Astrocyte of the cerebellum (primary cell): Measurements from ENCODE around the gene SNRPA.

ENCODE experiments used
- DNase-seq: peaks from one replicate; pipeline ENCODE4 v3.0.0-alpha.2; 2011; ENCODE audit warnings: low read depth
- H3K4me3 ChIP-seq: 2 replicates; pipeline ENCODE4 v1.5.1; 2011; ENCODE audit warnings: mild to moderate bottlenecking, low read depth, low read length, moderate library complexity
- CTCF ChIP-seq: IDR thresholded peaks from 2 replicates; pipeline ENCODE4 v1.5.1; 2012; ENCODE audit warnings: low read length, low read depth, moderate library complexity, mild to moderate bottlenecking; ENCODE audit errors: missing control alignments
- in situ Hi-C: cut with HindIII; loops from 2 replicates; pipeline ENCODE4 v1.10.0; 2017; ENCODE audit warnings: low sequenced_read_pairs

SNRPA gene

GRCh38 chr19:40740747-40741146 lies 10.3 kb upstream of the SNRPA start:
- H3K4me3 ChIP-seq: no peak overlapping the region
- TF ChIP-seq CTCF: no peak
- in situ Hi-C loops: no loop called here
- DNase-seq: no peak

GRCh38 chr19:40741527-40742390 lies 9.2 kb upstream of the SNRPA start:
- in situ Hi-C loops: no loop called here
- no peak for TF ChIP-seq CTCF
- no peak overlapping the region for H3K4me3 ChIP-seq
- no peak for DNase-seq

- no peak for DNase-seq
- in situ Hi-C loops: no loop called here
- no peak for TF ChIP-seq CTCF
- no peak overlapping the region for H3K4me3 ChIP-seq
Measured at GRCh38 chr19:40742477-40742876, 8.5 kb upstream of the SNRPA start.

- in situ Hi-C loops: no loop called here
- no peak for TF ChIP-seq CTCF
- no peak for DNase-seq
- H3K4me3 ChIP-seq: no peak overlapping the region
Measured at GRCh38 chr19:40742886-40743285, 8.1 kb upstream of the SNRPA start.

GRCh38 chr19:40743926-40744325 lies 7.1 kb upstream of the SNRPA start:
- TF ChIP-seq CTCF: no peak
- H3K4me3 ChIP-seq: no peak overlapping the region
- DNase-seq: no peak
- in situ Hi-C loops: no loop called here

- in situ Hi-C loops: no loop called here
- H3K4me3 ChIP-seq: no peak overlapping the region
- DNase-seq: no peak
- TF ChIP-seq CTCF: no peak
Measured at GRCh38 chr19:40744554-40745401, 6.2 kb upstream of the SNRPA start.
